ENCODE measurements around the gene GSK3B. TPM values are rescaled to one million over a fixed set of nuclear protein-coding genes. Genes with fewer than 3 reads are reported as not detected.

GSK3B gene
- total RNA-seq, 6 experiments from 2014 or later = 14.4 to 19.4 (median 18.4) TPM

- no peak for TF ChIP-seq POLR2A (IDR thresholded peaks at IDR 0.05)
- no peak for TF ChIP-seq CTCF (IDR thresholded peaks at IDR 0.05)
- Histone ChIP-seq H3K27ac (no peak overlapping the region), H3K9me3 (no peaks in the 10 kb centered on the region), H3K36me3 (no peaks in the 10 kb centered on the region), H3K4me1 (no peaks in the 10 kb centered on the region), H3K27me3 (no peaks in the 10 kb centered on the region), H3K4me3 (no peak overlapping the region)
- ATAC-seq = no peak
- DNase-seq = no peak
- intact Hi-C loops (cut with DNase I) = no loop called here
- WGBS (ENCODE audit: insufficient coverage, low coverage, low lambda C conversion rate, missing lambda C conversion rate) = 70% methylated on average over 2 of the region's 4 CpGs
These were observed 60.7 kb downstream of the GSK3B start for GRCh38 chr3:120033596-120033995.

- H3K9me3 ChIP-seq = no peaks in the 10 kb centered on the region
These were observed 62.7 kb downstream of the GSK3B start for GRCh38 chr3:120031561-120031960.

GRCh38 chr3:120029749-120030148 lies 64.5 kb downstream of the GSK3B start:
- Histone ChIP-seq H3K36me3 (no peaks in the 10 kb centered on the region), H3K27ac (no peak overlapping the region), H3K4me1 (peaks cover 0 to 3% (median 0%) of the 10 kb centered on the region in 4 donors), H3K4me3 (no peak overlapping the region), H3K27me3 (no peaks in the 10 kb centered on the region), H3K9me3 (no peaks in the 10 kb centered on the region)
- TF ChIP-seq CTCF (IDR thresholded peaks at IDR 0.05) (no peak), POLR2A (IDR thresholded peaks at IDR 0.05) (no peak)
- DNase-seq = no peak
- 91% methylated on average over 1 of the region's 1 CpG for WGBS (ENCODE audit: insufficient coverage, low coverage, low lambda C conversion rate, missing lambda C conversion rate)
- no peak for ATAC-seq
- intact Hi-C loops (cut with DNase I) = no loop called here

More at GRCh38 chr3:120031561-120031960, 62.7 kb downstream of the GSK3B start:
- intact Hi-C loops (cut with DNase I) = no loop called here
- no peaks in the 10 kb centered on the region for H3K36me3 ChIP-seq
- no peak overlapping the region for H3K27ac ChIP-seq
- DNase-seq (no peak), ATAC-seq (no peak)
- H3K27me3 ChIP-seq = no peaks in the 10 kb centered on the region
- TF ChIP-seq CTCF (IDR thresholded peaks at IDR 0.05) (no peak), POLR2A (IDR thresholded peaks at IDR 0.05) (no peak)
- H3K4me1 ChIP-seq = peaks cover 0 to 3% (median 0%) of the 10 kb centered on the region in 4 donors
- H3K4me3 ChIP-seq = no peak overlapping the region

- Histone ChIP-seq H3K4me1 (peaks cover 0 to 3% (median 0%) of the 10 kb centered on the region in 4 donors), H3K36me3 (no peaks in the 10 kb centered on the region), H3K9me3 (no peaks in the 10 kb centered on the region), H3K27ac (no peak overlapping the region), H3K4me3 (no peak overlapping the region), H3K27me3 (no peaks in the 10 kb centered on the region)
- intact Hi-C loops (cut with DNase I) = no loop called here
- TF ChIP-seq CTCF (IDR thresholded peaks at IDR 0.05) (no peak), POLR2A (IDR thresholded peaks at IDR 0.05) (no peak)
- ATAC-seq = peak in 1 of 4 donors; percentile 28
- no peak for DNase-seq
- WGBS (ENCODE audit: insufficient coverage, low coverage, low lambda C conversion rate, missing lambda C conversion rate) = 99% methylated on average over 4 of the region's 13 CpGs
These were observed 65.8 kb downstream of the GSK3B start for GRCh38 chr3:120028271-120029047.
